HPDE6-E6E7 (cell line): ENCODE data around the gene PRELP.

Experiments used
- DNase-seq: peaks from one replicate; pipeline ENCODE4 v3.0.0; 2011; ENCODE audit warnings: missing footprints; ENCODE audit errors: extremely low spot score

Gene PRELP

DNA sequence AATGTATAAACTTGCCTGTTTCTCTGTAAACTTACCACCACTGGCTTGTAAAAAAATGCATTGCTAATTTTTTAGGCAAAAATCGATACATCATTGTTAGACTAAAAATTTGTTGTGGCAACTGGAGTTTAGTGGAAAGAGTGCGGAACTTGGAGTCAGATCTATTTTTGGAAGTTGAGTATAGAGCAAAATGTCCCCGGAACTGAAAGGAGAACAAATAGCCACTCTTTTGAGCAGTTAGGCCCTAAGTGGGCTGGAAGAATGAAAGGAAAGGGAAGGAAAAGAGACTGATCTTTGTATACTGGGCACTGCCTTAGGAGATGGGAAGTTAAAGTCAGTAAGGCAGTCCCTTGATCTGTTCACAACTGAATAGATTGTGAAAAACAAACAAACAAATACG is 48.5 kb downstream of the PRELP start:
- no peak for DNase-seq

DNA sequence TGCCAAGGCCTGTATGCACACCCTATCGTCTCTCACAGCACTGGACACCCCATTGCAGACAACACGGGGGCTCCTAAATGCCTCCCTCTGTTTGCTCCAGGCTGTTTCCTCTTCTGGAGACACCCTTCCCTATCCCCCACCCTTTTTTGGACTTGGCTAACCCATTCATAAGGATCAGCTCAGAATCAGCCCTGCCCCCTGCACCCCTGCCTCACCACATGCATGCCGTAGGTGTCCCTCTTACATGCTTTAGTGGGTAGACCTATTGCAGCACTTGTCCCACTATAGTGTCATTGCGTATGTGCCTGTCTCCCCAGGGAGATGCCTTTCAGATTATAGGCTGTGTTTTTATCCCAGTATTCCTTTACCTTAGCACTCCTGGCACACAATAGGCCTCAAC is 49.2 kb downstream of the PRELP start:
- DNase-seq = no peak

DNA sequence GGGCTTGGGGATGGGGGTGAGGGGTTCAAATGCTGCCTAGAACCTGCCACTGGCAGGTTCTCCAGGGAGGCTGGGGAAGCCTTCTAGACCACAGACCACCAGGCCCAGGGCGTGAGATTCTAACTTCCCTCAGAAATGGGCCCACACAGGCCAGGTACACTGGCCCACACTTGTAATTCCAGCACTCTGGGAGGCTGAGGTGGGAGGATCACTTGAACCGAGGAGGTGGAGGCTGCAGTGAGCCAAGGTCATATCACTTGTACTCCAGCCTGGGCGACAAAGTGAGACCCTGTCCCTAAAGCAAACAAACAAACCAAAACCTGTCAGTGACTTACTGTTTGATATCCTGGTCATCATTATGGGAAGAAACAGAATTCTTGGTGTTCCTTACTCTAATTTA is 50.1 kb downstream of the PRELP start:
- DNase-seq = no peak

DNA sequence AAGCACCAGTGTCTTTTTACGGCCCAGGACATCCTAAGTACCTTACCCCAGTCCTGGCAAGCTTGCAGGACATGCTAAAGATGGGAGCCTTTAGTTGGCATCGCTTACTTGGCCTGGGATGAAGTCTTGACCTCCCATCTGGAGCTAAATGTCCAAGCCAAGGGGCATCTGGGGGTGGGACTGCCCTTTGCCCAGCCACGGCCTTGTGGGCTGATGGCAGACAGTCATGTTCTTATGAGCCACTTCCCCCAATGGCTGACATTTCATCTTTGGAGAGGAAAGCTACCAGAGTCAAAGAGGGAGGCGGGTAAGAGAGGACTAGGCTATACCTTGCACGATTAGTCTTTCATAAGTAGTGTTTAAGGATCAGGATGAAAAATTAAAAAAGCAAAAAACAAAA is 50.5 kb downstream of the PRELP start:
- DNase-seq = no peak

DNA sequence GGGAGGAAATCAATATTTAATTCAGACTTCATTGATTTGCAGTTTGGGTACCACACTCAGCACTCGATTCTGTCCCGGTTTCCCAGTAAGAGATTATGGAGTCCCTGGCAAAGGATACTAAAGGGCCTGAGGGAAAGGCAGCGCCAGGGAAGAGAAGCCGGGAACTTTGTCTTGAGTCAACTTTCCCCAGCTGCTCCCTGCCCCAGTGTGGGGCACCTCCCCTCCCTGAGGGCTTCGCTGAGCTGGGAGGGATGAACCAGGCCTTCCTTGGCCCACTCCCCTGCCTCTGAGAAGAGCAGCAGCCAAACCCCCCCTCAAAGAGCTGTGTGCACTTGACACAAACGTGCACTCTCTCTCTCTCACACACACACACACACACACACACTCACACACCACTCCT is 51.0 kb downstream of the PRELP start:
- DNase-seq = no peak

DNA sequence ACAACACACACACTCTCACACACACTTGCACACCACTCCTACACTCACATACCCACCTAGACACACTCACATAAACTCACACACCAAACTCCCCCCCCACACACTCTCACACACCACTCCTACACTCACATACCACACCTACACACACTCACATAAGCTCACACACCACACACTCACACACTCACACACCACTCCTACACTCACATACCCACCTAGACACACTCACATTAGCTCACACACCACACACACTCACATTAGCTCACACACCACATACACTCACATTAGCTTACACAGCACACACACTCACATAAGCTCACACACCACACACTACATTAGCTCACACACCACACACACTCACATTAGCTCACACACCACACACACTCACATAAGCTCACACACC is 51.4 kb downstream of the PRELP start:
- DNase-seq = no peak

DNA sequence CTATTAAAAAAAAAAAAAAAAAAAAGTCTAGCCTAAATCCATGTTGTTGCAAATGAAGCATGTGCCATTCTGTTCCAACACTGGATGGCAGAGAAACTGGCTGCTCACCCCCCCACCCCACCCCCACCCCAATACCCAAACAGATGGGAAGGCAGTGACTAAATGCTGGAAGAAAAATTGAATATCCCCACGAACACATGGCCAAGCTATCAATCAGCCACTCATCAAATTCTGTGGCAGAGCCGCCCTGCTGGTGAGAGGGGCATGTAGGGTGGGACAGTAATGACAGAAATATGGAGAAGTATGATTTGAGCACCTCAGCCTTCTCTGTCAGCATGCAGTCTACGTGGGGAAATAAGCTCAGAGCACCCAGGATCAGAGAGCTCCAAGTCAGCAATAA is 52.5 kb downstream of the PRELP start:
- no peak for DNase-seq

DNA sequence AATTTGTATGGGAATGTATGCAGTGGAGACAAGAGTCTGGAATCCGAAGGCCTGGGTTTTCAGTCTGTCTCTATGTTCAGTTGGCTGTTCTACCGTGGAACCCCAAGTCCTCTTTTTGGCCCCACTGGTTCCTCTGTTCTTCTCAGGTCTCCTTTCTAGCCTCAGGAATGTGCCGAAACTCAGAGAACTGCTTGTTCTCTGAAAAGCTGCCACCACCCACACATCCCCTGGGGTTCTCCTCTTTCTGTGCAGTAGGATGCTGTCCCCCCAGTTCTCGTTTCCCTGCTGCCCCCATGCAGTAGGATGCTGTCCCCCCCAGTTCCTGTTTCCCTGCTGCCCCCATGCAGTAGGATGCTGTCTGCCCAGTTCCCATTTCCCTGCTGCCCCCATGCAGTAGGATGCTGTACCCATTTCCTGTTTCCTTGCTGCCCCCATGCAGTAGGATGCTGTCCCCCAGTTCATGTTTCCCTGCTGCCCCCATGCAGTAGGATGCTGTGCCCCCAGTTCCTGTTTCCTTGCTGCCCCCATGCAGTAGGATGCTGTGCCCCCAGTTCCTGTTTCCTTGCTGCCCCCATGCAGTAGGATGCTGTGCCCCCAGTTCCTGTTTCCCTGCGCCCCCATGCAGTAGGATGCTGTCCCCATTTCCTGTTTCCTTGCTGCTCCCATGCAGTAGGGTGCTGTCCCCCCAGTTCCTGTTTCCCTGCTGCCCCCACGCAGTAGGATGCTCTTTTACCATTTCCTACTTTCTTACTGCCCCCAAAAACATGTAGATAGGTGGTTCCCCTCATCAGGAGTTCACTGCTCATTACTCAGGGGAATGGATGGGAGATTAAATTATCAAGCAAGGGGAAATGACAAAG is 53.6 kb downstream of the PRELP start:
- DNase-seq = no peak

DNA sequence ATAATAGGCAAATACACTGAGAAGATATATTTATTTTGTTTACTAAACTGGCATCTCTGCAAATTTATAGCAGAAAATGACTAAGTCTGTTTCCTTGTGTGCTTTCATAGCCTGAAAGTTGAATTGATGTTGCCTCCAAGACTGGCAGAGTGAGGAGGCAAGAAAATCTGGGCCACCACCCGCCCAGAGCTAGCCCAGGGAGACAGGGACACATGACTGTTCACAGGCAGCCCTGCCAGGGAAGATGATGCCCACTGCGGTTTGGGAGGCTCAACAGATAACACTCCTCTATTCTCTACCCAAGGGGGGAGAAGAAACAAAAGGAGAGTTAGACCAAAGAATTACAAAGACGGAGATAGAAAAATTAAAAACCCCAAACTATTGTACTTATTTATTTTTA is 55.5 kb downstream of the PRELP start:
- no peak for DNase-seq

DNA sequence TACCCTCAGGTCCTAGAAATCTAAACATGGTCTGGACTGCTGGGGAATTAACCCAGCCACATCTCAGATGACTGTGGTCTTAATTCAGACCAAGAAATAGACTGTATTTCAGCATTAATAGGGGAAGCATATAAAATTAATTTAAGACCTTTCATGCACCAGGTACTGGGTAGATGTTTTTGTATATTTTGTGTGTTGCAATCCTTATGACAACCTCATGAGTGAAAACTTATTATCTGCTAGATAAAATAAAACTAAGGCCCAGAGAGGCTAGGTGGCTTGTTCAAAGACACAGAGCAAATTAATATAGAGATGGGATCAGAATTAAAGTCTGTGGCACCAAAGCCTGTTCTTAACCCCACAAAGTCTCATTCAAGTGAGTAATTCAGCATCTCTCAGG is 58.4 kb downstream of the PRELP start:
- DNase-seq = no peak

DNA sequence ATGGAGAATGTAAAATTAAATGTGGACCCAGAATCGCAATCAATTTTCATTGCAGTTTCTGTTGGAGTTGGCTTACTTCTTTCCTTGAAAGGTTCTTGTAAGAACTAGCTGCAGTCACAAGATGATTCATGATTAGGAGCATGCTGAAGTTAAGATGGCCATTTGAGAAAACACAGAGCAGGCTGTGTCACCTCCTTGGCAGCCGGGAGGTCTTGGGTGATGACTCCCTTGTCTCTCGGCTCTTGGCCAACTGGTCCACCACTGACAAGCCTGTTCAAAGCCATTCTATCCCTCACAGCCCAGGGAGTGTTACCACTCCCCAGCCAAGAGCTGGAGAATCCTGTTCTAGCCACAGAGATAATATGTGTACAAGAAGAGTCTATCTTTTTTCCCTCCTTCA is 58.9 kb downstream of the PRELP start:
- DNase-seq = peak; percentile 83

DNA sequence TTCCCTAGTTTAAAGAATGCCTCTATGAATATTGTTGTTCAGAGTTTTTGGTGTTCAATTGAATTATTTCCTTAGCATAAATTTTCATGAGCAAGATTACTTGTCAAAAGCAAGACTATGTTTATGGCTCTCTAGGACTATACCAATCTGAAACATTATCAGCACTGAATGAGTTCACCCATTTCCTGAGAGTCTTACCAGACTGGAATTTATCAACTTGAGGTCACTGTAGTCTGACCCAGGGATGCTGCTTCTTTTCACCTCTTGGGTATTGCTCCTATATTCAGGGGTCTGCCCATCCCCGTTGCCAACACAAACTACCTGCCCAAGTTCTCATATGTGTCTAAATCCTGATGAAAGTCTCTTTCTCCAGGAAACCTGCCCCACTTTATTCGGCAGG is 61.0 kb downstream of the PRELP start:
- no peak for DNase-seq

DNA sequence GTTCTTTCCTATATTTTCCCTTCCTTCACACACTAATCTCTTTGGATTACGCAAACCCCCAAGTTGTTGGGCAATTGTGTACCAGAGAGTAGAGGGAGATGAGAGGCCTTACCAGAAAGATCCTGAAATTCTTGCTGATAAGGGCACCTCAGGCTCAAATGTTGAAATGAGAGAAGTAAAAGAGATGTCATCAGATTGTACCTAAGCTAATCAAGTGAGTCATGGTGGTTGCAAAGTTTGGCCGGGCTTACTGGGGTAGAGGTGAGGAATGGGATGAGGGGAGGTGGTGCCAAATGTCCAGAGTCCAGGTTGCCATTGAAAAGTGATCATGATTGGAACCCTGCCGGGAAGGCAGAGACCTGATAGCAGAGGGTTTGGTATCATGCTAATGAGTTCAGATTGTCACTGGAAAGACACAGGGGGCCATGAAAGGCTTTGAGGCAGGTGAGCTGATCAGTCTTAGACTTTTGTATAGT is 61.4 kb downstream of the PRELP start:
- DNase-seq = no peak

DNA sequence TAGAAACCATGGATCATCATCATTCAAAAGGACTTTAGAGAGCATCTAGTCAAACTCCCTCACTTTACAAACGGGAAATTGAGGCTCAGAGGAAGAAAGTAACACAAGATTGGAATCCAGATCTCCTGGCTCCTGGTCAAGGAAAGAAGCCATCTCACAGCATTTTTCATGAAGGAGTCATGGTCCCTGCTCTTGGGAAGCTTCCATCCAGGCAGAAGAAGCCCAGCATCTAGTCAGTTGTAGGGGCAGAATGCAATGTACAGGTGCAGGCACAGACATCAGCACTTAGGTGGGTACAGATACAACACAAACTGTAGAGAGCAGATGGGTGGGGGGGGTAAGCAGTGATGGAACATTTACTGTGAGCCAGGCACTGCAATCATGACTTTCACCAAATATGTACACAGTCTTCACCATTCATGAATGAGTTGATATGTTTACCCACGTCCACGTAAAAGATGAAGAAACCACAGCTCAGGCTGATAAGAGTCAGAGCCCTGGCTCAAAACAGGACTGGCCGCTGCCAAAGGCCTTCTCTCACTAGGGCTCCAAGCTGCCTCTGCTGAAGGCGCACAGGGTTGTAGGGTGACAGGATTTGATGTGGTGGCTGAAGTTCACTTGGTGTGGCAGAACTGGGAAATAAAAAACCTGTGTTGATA is 62.3 kb downstream of the PRELP start:
- no peak for DNase-seq

DNA sequence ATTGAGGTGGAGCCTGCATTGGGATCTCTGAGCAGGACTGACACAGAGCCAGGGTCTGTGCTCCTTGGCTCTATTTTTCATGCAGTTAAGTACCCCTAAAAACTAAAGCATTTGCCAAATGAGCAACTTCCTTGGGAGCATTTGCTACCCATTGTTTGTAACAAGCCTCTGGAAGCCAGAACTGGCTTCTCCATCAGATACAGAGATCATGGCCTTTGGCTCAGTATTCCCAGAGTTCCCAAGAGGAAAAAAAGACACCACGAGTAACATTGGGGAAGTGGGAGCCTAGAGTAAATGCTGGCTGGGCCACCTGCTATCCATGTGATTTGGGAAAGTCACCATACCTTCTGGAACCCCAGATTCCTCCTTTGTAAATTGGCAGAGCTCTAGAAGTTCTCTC is 63.1 kb downstream of the PRELP start:
- no peak for DNase-seq

DNA sequence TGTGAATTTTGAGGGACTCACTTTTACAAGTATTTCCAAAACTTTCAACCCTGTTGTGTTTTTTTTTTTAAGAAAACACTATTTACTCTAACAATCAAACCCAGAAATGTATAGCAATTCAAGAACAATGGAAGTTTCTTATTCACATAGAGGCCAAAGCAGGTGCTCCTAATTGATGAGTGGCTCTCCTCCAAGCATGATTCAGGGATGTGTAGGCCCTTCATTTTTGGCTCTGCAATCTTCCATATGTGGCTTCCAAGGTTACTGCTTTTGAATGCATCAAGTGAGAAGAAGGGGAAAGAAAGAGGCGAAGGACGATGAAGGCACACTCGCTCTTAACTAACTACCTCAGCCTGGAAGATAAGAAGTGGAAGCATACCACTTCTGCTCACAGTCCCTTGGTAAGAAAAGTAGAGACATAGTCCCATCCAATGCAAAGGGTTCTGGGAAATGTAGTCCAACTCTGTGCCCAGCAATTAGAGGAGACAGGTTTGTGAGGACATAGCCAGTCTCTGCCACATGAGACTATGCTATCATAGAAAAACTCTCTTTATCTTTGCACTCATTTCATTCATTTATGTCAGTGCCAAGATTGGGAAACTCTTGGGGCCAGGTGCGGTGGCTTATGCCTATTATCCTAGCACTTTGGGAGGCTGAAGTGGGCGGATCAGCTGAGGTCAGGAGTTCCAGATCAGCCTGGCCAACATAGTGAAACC is 64.4 kb downstream of the PRELP start:
- DNase-seq = no peak
